Astrocyte of the spinal cord (primary cell): ENCODE measurements around the gene PTPRD.

ENCODE experiments used
- DNase-seq: peaks from one replicate; pipeline ENCODE4 v3.0.0; 2011; ENCODE audit warnings: low read depth, low spot score
- H3K4me3 ChIP-seq: 2 replicates; pipeline ENCODE4 v1.5.1; 2011; ENCODE audit warnings: low read depth, mild to moderate bottlenecking, low read length, moderate library complexity
- in situ Hi-C: cut with HindIII; loops from 2 replicates; pipeline ENCODE4 v1.10.0; 2017; ENCODE audit warnings: low sequenced_read_pairs
- TF ChIP-seq, protein P1 (sequence below): IDR thresholded peaks from 2 replicates; pipeline ENCODE4 v1.5.1; 2012; ENCODE audit warnings: low read depth, mild to moderate bottlenecking, low read length, inconsistent platforms

PTPRD gene

DNA sequence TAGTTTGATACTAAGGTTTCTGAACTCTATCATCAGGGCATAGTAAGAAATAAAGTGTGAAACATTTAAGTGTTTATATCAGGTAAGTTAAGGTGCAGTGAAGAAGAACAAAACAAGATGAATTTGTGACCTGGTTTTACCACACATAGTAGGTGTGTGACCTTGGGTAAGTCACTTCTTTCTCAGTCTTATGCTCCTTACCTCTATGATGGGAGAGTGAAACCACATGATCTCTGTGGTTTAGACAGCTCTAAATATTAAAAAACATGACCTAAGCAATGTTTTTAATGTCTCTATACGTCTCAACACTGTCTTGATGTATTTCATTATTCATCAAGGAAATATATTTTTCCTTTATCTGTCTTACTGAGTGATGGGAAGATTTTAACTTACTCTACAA, 2183.6 kb downstream of the PTPRD start:
- TF ChIP-seq, protein P1, sequence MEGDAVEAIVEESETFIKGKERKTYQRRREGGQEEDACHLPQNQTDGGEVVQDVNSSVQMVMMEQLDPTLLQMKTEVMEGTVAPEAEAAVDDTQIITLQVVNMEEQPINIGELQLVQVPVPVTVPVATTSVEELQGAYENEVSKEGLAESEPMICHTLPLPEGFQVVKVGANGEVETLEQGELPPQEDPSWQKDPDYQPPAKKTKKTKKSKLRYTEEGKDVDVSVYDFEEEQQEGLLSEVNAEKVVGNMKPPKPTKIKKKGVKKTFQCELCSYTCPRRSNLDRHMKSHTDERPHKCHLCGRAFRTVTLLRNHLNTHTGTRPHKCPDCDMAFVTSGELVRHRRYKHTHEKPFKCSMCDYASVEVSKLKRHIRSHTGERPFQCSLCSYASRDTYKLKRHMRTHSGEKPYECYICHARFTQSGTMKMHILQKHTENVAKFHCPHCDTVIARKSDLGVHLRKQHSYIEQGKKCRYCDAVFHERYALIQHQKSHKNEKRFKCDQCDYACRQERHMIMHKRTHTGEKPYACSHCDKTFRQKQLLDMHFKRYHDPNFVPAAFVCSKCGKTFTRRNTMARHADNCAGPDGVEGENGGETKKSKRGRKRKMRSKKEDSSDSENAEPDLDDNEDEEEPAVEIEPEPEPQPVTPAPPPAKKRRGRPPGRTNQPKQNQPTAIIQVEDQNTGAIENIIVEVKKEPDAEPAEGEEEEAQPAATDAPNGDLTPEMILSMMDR: no peak
- DNase-seq: no peak
- no peak overlapping the region for H3K4me3 ChIP-seq
- in situ Hi-C loops: no loop called here

DNA sequence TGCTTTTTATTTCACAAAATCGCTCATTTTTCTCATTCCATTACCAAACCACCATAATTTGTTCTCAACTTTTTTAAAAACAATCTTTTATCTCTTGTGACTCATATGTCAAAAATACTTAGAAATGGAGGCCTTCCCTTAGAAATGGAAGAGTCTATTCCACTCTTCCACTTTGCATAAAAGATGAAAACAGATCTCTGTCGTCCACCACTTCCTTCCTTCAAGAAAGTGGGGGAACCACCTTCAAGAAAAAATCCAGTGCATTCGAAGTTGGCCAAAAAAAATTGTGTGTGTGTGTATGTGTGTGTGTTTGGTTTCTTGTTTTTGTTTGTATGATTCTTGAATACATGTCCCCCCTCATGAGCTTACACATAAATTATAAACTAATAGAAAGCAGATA, 2184.4 kb downstream of the PTPRD start:
- no peak overlapping the region for H3K4me3 ChIP-seq
- TF ChIP-seq, protein P1: no peak
- DNase-seq: no peak
- in situ Hi-C loops: no loop called here

DNA sequence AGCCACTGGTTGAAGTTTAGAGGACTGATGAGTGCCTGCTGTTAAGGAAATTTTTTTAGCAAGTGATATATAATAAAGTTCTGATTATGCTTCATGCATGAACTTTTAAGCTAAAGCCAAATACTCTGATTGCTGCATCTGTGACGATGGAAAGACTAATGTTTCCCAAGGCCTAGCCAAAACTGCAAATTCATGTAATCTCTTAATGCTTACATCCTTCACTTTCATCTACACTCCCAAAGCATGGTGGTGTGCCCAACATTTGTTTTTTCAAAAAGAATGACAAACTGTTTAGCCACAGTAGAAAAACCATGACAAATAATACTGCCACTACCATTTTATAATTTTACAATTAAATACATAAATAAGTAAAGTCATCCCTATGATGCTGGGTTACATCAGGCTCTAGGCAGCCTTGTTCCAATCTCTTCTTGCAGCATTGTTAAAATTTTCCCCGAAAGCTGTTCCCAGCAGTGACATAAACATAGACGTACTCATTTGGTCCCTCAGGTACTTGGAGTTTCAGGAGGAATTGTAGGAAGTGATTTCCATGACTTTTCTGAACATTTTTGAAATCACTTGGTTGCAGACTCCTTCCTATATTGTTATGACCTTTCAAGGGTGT, 2187.9 kb downstream of the PTPRD start:
- no peak for DNase-seq
- TF ChIP-seq, protein P1: no peak

DNA sequence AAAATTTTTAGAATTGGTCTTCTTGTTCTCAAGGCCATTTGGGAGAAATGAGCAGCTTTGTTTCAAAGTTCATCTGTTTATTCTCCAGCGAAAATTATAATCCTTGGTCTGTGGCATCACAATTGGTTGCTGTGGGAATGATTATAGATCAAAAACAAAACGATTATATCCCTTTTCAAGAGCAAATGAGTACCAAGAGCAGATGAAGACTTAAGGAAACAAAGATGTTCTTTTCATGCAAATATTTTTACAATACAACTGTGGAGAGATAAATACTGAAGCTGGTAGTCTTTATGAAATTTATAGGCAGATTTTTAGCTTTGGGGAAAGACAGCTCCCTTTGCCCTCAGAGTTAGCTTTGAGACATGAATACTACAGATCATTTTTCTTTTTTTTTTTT, 2192.4 kb downstream of the PTPRD start:
- no peak overlapping the region for H3K4me3 ChIP-seq
- TF ChIP-seq, protein P1: no peak
- in situ Hi-C loops: no loop called here
- DNase-seq: no peak

More for the DNA sequence above, 2187.9 kb downstream of the PTPRD start:
- in situ Hi-C loops: no loop called here
- H3K4me3 ChIP-seq: no peak overlapping the region

DNA sequence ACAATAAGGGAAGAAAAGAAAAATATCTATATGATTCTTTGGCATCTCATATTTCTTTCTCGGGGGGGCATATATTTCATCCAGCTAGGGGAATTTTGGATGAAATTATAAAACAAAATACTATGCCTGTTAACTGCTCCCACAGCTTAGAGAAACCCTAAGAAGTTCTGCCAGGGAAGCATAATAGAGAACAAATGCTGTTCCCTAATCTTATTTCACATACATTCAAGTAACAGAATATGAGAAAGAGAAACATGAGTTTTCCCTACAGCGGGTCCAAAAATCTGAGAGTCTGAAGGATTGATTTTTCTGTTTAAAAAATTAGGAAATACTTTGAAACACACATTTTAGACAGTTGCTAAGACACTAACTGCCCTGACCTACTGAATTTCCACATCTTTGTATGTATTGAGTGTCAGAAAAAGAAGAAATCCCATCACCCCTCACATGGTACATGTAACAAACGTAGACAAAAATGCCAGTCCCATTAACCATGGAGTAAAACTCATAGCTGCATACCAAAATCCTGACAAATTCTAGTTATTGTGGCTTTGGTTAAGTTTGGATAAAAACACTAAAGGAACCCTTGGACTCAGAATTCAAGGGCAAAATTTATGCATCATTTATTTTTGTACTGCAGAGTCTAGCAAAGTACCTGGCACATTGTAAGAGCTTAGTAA, 2193.1 kb downstream of the PTPRD start:
- in situ Hi-C loops: no loop called here
- no peak overlapping the region for H3K4me3 ChIP-seq
- DNase-seq: peak; percentile 38
- TF ChIP-seq, protein P1: no peak

DNA sequence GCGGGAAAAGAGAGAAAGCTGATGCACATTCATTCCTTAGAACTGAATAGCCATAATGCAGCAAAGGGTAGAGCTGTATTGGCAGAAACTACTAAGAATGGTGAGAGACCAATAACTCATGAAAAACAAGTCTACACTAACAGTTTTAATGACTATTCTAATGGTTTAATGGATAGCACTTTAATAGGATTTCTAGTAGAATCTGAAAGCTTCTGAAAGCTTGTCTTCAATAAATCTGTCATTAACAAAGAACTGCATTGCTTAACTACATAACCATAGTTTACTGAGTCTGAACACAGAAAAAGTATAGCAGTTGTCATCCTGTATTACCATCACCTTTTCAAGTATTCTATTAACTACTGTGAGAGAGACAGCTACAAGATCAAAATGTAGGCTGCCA, 2195.5 kb downstream of the PTPRD start:
- no peak for DNase-seq
- H3K4me3 ChIP-seq: no peak overlapping the region
- in situ Hi-C loops: no loop called here
- TF ChIP-seq, protein P1: no peak
